Stimulated activated CD4-positive, alpha-beta T cell treated with anti-CD3 and anti-CD28 coated beads, Interleukin-15, amount 100 ng/mL, for 1 hour (primary cell): ENCODE measurements around the gene TMEM100.

Source experiments
- DNase-seq, 2 donors: peaks; one replicate each; pipeline ENCODE4 v3.0.0-alpha.2; 2020; ENCODE audit warnings: low read depth in 1 of 2, low spot score in 1 of 2

The TMEM100 gene

DNA sequence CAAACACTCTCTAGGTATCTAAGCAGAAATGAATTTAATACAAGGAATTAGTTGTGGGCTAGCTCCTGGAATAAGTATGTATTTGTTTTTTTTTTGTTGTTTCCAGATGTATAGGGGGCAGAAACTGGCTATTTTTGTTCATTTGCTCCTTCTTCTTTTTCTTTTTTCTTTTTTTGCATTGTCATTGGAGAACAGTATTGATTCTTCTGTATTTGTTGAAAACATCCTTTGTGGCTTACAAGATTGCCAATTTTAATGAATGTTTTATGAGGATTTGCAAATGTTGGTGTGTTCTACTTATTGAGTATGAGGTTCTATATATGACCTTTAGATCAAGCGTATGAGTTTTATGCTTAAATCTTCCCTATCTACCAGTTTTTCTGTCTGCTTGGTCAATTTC is 22.6 kb upstream of the TMEM100 start:
- no peak for DNase-seq

DNA sequence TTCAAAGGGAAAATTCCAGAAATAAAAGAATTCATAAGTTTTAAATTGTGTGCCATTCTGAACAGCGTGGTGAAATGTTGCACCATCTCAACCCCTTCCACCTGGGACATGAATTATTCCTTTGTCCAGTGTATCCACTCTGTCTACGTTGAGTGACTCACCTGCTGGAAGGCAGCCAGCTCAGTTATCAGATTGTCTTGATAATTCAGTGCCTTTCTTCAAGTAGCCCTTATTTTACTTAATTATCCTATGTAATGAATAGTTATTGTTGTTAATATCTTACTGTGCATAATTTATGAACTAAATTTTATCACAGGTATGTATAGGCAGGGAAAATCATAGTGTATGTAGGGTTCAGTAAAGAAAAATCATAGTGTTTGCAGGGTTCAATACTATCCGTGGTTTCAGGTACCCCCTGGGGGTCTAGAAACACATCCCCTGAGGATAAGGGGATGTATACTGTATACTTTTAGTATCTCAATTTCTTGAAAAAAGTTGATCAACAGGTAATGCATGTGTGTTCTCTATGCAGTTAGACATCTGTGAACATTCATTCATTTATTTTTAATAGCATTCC is 20.5 kb upstream of the TMEM100 start:
- DNase-seq, result no peak

DNA sequence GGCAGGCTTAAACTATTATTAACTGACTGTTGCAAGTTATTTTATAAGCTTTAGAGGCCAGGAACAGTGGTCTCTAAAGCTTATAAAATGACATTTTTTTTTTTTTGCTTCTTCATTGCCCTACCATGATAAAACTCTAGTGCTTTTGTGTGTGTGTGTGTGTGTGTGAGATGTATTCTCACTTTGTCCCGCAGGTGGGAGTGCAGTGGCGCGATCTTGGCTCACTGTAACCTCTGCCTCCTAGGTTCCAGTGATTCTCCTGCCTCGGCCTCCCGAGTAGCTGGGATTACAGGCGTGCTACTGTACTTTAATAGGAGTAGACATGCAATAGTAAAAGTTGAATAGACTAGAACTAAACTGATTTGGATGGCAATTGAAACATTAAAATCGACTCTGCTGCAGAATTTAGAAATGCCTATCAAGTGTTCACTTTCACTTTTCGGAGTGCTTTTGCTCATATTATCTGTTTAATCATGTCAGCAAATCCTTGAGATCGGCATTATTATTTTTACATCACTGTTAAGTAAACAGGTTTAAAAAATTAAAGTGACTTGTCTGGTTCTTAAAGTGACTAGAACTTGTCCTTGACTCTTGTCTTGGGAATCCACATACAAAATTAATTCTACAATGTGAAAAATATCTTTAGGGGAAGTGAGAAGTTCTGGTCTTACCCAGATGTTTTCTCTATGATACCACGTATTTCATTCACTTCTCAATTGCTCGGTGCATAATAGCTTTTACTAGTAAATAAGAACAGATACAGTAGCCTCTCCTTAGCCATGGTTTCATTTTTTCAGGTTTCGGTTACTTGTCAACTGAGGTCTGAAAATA is 19.8 kb upstream of the TMEM100 start:
- no peak for DNase-seq

DNA sequence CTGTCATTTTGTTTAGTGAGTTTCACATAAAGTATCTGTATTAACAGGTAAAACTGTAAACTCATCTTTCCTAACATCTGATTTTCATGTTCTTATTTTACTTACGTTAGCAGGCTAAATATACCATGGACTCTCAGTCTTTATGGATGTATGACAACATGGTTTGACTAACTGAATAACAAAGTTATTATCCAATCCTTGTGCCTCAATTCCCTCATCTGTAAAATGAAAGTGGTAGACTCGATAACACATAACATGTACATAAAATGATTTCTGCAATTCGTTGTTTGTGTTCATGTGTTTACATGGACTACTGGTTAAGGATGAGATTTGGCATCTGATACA is 18.7 kb upstream of the TMEM100 start:
- no peak for DNase-seq

DNA sequence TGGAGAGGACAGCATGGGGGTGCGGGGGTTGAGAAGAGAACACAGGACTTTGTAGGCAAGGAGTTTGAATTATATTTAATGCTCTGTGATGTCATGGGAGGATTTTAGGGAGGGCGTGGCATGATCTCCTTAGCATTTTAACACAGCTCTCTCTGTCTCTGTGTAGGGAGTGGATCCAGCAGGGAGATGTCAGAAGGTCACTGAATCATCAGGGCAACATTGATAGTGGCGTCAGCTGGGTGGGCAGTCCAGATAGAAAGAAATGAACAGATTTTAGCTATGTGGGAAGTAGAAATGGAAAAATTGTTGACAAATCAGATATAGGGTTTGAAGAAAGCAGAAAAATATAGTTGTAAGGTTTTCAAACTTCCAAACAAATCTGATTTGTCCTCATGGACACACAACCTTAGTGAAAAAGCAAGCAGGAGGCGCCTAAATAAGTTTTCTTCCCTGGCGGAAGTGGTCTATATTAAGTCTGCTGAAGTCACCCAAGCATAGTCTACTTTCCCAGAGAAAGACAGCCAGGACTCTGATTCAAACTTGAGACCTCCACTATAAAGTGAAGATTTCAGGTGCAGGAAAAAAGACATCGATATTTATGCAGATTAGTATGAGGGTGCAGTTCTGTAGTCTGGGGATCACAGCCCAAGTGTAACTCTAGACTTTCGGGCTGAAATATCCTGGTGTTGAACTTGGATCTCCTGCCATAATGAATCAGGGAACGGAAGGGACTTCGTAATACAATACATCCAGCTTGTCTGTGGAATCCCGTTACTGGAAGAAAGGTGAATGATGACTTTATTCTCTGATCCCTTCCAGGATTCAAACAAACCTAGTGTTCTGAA is 18.1 kb upstream of the TMEM100 start:
- DNase-seq, result no peak

DNA sequence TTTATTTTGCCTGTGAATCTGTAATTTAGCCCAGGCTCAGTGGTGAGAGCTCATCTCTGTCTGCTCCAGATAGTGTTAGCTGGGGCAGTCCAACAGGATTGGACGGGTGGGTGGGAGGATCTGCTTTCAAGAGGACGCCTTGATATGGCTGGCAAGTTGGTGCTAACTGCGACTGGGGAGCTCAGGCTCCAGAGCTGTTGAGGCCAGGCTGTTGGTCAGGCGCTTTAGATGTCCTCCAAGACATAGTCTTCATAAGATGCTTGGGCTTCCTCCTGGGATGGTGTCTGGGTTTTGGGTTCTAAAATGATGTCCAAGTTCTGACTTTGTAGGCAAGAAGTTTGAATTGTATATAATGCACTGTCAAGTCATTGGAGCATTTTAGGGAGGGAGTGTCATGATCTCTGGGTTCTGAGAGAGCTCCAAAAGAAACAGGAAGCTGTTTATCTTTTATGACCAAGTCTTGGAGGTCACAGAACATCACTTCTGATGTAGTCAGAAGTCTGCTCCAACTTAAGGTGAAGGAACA is 15.4 kb upstream of the TMEM100 start:
- DNase-seq, result no peak

DNA sequence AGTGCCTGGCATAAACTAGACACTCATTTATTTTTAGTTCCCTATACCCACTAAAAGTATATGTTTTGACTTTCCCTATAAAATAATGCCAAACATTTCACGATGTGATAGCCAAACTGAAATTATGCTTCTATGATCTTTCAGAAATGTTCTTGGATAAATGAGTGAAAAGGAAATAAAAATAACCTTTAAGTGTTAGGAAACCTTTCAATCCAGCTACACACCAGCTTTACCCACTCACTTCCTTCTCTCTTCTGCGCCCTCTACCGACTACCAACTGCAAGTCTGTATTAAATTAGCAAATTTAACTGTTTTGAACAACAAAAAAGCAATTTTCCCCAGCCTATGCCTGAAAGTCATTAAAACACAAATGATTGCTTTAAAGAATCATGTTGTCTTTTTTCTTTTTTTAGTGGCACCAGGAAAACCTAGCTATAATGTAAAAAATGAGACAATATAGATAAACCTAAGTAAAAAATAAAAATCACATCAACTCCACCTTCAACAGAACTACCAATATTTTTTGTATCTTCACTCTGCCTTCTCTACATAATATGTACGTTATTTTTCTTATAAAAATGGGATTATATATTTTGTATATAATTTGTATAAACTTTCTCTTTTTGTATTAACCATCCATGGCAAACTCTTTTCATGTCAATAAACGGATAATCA is 13.2 kb upstream of the TMEM100 start:
- DNase-seq, result no peak

DNA sequence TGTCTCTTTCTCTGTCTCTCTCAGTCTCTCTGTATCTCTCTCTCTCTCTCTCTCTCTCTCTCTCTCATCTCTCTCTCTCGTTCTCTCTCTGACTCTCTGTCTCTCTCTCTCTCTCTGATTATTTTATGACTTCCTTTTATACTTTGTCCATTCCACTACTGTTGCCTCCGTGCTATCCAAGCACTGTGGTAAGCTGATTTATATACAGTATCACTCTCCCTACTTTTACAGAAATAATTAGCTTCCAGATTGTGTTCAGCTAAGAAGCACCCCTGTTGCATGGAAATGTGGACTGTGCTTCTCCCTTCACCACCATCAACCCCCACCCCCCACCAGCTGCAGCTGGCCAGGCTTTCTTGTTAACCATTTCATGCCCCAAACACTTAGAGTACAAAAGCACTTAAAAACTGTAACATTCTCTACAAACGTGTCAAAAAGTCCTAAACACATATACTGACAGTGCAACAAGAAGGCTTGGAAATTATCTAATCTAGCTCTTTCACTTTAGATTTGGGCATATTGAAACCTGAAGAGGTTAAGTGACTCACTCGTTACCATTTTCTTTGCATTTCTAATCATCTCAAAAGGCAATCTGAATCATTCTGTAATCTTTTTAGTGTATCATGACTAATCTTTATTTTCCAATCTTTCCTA is 11.6 kb upstream of the TMEM100 start:
- DNase-seq, result no peak

DNA sequence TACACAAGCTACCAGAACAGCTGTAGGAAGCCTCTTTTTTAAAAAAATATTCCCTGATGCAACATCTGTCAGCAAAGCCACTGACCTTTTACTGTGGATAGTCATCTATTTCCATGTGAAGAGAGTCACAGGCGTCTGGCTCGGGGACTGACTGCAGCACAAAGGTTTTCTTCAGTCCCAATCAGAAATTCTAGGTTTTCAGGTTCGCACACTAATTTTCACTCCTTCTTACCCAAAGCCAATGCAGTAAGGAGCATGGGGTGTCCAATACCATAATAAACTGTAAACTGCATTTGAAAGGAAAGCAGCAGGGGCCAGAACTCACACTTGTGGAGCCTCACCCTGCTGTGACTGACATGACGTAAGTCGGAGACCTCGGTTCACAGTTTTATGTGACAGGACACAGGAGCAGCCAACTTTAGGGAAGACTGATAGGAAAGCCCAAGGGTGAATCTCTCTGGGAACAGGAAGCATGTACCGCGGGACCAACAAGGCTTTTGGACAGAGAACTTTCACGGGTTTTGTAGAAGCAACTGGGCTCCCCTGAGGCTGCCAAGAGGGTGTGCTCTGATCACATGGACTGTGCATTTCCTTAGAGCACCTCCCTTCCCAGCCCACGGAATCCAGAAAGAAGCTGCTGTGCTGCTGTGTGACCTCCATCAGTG is 9.1 kb upstream of the TMEM100 start:
- DNase-seq, result no peak

DNA sequence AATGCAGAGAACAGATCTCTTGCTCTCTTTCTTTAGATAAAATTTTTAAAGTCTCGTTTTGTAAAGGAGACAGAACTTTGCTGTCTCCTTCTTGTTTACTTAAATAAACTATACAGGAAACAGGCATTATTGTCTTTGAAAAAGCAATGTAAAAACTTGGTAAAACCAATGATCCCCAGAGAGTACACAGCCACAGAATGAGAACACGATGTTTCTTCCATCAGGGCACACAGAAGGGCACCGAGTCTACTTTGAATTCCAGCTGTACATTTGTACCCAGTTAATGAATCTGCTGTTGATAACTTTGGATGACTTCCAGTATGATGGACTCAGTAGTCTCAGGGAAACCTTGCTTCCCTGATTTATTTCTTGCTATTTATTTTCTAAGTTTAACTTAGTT is 8.1 kb upstream of the TMEM100 start:
- DNase-seq, result no peak

DNA sequence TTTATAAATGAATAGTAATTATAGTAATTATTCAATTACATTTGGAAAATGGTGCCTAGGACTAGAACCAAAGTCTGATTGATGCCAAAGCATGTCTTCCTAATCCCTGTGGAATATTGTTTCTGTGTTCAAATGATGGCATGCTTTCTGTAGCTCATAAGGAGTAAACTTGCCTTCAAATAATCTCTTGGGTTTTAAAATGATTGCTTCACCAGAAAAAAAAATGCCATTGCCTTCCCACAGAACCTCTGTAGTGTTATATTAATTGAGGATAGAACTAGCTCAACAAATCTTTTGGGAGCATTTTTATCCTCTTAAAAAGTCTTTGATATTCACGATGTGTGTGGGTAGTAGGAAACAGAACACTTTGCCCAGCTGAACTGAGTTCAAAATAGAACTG is 7.7 kb upstream of the TMEM100 start:
- no peak for DNase-seq

DNA sequence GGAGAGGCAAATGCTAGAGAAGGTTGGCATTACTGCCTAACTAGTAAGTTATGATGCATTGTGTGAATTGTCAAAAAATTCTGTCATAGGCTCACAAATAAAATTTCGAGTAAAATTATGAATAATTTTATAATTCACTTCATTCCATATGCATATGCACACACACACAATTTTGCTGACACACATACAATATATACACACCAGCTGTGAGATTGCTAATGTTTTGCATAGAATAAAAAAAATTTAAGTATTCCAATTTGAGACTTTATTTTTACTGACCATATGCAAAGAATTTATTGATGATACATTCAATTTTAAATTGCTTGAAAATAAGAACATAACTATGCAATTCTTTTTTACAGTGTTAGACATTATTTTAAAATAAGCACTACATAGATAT is 6.8 kb upstream of the TMEM100 start:
- no peak for DNase-seq

DNA sequence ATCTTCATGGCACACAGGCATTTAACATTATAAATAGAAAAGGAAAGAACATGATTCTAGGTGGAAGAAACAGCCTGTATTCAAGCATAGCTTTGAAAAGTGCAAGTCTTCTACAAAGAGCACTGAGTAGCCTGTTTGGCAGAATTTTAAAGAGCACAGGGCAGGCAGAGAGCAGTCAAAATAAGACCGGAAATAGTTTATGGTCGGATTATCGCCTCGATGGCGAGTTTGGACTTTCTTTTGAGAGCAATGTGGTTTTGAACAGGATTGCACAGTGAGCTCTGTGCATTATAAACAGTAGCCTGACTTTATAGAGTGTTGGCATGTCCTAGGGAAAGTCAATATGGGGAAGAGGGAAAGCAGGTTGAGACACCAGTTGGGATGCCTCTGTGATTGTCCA is 6.2 kb upstream of the TMEM100 start:
- DNase-seq, result no peak

DNA sequence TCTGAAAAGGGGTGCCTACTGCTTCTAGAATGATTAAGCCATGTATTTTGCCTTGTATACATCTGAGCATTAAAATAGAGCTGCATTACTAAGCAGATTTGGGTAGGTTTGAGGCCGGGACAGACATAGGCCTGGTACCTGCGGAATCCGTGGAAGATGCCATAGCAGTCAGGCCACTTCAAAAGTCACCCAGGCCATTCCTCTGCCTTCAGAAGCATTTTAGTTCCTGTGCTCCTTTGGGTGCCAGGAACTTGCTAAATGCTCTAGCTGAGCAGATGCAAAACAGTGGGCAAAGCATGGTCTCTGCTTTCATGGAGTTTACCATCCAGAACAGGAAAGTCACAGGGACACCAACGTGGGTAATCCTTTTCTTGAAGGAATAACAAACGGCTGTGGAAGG is 5.7 kb upstream of the TMEM100 start:
- no peak for DNase-seq

DNA sequence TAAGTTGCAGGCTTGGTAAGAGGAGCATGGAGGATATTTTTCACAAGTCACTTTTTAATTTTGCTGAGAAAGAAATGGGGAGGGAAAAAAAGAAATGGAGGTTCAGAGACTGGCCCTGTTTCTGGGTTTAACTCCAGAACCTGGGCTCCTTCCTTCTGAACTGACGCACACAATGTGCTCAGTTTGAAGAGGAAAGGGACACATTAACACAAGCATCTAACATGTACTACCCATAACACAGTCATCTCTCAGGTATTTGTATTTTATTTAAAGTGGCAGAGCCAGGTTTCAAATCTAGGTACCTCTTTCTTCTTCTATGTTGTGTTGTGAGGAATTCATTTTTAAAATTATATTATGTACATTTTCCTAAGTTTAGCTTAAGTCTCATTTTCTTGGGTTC is 5.3 kb upstream of the TMEM100 start:
- DNase-seq, result no peak

DNA sequence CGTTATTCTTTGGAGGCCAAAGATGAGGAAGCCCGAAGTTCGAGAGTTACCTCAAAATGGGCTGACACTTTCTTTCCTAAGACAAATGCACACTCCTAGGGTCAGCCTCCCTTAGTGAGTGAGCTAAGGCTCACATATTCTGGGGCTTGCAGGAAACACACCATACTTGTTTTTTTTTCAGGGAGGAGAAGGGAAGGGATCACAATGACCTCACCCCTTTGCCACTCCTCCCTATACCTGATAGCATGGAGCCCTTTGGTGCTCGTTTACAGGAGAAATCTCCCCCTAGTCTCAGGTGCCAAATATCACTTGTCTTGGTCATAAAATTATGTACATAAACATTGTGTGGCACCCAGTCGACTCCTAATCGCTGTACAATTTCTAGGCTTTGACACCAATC is 4.6 kb upstream of the TMEM100 start:
- no peak for DNase-seq

DNA sequence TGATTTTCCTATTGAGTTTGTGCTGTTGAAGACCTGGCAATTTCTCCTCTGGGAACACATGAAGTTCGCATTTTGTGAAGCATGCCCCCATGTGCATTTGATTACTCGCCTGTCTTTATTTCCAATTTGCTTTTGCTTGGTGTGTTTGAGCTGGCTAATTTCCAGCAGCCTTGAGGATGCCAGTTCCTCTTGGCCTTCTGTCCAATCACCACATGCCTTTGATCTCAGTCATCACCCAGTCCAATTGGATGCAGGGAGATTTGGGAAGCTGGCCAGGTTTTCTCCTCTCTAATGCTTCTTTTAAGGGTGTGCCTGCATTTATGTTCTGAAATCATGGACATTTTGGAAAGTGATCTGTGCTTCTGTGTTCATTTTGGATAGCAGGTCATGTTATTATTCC is 3.8 kb upstream of the TMEM100 start:
- no peak for DNase-seq

DNA sequence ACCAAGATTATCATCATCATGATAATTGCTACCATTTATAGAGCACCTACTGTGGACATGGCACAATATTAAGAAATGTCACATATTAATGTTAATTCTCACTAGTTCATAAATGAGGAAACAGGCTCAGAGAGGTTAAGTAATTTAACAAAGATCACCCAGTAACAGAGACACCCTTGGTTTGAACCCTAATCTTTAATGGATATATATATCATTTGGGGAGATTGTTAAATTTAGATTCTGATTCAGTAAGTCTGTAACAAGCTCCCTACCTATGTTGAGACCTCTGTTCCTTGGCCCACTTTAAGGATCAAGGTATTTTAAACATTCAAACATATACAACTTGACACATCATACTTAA is 804 bp upstream of the TMEM100 start:
- DNase-seq, result no peak

DNA sequence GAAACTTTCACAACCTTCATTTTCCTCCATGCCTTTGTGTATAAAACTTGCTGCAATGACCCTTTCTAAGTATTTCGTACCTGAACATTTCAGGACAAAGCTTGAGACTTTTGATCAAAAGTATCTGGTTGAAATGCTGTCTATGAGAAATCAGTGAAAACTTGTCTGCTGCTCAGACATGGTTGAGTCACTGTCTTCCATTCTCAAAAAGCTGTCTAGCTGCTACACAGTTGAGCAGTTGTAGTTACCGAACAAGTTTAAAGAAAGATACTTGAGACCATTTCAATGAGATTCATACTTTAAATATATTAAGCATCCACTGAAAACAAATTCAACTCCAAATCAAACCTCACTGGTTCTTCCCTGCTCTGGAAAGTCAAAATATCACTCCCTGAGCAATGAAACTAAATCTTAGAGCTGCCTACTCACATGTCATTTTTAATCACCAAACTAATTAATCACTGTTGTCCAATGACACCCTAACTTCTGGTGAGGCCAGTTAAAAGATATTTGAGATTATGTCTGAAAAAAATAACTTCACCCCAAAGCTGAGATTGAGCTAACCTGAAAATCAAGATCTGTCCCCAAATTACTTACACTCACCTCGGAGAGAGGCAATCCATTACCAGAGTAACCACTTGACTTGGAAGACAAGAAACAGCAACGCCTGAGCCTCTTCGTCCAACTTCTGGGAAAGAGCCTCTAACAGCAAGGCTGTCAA is 488 bp downstream of the TMEM100 start:
- no peak for DNase-seq
